Islet of Langerhans (tissue), 1 donor: ENCODE measurements around the gene TMEM175.

Experiments
- FAIRE-seq: peaks from one replicate; lab custom pipeline; 2011; peaks lifted over from hg19 to GRCh38; lab: Jason Lieb, UNC

Gene TMEM175, protein sequence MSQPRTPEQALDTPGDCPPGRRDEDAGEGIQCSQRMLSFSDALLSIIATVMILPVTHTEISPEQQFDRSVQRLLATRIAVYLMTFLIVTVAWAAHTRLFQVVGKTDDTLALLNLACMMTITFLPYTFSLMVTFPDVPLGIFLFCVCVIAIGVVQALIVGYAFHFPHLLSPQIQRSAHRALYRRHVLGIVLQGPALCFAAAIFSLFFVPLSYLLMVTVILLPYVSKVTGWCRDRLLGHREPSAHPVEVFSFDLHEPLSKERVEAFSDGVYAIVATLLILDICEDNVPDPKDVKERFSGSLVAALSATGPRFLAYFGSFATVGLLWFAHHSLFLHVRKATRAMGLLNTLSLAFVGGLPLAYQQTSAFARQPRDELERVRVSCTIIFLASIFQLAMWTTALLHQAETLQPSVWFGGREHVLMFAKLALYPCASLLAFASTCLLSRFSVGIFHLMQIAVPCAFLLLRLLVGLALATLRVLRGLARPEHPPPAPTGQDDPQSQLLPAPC

DNA sequence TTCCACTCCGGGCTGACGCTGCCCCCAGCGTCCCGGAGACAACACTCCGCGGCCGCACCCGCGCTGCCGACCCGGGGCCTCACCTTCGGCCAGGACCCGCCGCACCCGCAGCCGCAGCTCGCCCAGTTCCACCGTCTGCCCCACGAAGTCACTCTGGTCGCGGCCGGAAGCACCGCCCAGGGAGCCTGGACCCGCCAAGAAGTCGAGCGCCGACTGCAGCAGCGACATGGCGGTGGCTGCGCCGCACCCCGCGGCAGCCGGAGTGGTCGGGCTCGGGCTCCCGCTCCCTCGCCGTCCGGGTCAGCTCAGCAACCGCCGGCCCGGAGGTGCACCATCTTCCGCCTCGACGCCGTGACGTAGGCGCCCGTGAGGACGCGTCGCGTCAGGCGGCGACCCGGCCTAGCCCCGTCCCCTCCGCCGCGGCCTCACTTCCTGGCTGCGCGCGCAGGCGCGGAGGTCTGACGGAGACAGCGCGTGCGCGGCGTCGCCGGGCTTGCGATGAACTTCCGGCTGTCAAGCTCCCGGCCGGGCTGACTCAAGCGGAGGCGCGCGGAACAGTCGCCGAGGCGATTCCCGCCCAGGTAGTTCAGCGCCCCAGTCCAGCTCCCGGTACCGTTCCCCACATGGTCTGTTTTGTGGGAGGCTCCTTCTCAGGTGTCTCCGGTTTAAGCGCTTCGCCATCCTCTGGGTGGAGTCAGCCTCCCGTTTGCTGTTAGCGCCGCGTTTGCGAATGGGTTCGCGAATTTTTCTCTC is at the start of gene TMEM175, which contains the start of gene GAK:
TMEM175 (plus strand) TSS at position 501 of the 753 bp plus-strand sequence. CDS start 15,280 bp downstream, outside the sequence.
GAK (minus strand) TSS at position 357 of the 753 bp plus-strand sequence; CDS start at position 228, 129 bp downstream.
- no peak for FAIRE-seq

DNA sequence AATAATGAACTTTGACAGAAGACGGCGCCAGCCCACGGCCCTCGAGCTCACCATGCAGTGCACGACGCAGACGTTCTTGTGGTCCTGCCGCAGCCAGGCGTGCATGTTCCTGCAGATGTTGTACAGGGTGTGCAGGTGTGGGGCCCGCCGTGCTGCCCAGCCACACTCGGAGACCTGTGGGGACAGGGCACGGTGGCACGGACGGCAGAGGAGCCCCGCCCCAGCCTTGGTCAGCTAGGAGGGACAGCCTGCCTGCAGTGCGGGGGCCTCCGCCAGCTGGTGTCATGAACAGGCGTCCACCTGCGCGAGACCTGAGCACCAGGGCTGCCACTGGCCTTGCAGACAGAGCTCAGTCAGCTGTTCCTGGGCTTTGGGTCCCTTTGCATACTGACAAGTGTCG is 49.6 kb upstream of the TMEM175 start:
- FAIRE-seq = no peak

DNA sequence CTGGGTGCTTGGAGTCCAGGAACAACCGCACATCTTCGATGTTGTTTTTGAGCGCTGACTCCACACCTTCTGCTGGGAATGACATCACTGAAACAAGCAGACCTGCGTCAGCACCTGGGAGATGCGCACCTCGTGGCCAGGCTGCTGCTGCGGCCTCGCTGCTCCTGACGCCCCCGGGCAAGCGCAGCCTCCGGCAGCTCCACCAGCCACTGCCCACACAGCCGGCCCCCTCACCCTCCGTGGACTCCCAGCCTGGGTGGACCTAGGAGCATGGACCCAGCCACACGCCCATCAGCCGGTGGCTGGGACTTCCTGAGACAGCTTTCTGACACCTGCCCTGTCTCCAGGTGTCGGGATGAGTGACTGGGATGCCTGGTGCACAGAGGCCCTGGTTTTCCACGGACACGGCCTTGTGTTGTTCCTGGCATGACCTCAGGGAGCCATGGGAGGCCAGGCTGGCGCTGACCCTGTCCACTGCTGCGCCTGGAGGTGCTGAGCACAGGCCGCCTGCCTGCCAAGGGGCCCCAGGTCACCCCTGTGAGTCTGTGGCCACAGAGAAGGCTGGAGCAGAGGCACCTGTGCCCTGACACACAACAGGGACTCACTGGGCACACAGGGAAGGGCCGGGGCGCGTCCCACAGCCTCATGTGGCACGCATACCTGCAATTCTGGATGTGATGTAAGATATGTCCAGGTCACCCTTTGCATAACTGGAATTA is 48.7 kb upstream of the TMEM175 start:
- FAIRE-seq = no peak

DNA sequence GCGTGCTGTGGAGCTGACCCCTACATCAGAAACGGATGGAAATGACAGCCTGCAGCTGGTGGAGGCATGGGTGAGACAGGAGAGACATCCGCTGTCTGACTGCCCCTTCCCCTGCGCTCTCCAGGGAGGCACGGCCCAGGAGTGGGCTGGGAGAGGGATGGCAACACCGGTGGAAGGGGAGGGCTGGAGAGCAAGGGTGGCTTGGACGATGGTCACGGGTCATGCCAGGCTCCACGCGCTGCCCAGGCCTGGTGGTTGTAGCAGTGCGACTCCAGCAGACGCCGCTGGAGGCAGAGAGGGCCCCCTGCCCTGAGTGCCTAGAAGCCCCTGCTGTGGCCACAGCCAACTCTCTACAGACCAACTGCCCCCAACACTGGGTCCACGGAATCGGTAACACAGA is 48.0 kb upstream of the TMEM175 start:
- no peak for FAIRE-seq

DNA sequence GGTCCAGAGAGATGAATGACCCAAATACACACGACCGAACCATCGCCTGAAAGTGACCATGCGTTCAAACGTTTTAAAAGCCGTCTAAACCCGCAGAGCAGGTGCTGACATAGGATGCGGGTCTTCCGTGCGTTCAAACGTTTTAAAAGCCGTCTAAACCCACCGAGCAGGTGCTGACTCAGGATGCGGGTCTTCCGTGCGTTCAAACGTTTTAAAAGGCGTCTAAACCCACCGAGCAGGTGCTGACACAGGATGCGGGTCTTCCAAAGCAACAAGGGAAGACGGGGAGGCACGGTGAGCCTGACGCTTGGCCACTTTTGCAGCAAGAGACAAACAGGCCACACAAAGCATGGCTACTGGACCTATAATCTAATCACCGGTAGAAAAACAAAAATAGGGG is 47.4 kb upstream of the TMEM175 start:
- FAIRE-seq = no peak

DNA sequence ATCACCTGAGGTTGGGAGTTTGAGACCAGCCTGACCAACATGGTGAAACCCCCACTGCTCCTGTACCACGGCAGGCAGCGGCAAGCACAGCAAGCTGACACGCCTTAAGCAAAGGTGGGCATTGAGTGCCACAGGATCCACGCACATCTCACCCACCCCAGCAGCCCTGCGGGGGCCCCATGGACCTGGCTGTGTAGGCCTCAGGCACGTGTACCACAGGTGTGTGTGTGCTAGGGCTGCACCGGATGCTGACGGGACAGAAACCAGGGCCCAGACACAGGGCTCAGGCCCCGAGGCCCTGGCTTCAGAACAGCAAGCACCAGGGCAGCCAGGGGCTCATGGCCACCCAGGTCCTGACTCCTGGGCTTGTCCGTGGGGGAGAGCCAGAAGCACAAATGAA is 46.9 kb upstream of the TMEM175 start:
- FAIRE-seq = no peak

DNA sequence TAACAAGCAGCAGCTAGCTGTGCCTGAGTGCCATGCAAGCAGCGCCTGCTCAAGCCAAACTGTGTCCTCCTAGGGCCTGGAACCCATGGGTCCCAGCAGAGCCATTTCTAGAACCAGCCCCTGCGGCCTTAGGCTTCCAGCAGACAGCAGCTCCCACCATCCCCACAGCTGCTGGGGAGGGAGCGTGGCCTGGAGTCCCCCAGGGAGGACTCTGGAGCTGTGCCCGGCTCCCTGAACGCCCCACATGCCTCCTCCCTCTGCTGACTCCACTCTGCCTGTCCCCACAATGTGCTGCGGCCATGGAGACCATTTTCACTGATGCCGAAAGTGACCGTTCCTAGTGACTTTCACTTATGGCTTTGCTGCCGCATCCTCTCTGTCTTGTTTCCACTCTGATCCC is 46.0 kb upstream of the TMEM175 start:
- no peak for FAIRE-seq

DNA sequence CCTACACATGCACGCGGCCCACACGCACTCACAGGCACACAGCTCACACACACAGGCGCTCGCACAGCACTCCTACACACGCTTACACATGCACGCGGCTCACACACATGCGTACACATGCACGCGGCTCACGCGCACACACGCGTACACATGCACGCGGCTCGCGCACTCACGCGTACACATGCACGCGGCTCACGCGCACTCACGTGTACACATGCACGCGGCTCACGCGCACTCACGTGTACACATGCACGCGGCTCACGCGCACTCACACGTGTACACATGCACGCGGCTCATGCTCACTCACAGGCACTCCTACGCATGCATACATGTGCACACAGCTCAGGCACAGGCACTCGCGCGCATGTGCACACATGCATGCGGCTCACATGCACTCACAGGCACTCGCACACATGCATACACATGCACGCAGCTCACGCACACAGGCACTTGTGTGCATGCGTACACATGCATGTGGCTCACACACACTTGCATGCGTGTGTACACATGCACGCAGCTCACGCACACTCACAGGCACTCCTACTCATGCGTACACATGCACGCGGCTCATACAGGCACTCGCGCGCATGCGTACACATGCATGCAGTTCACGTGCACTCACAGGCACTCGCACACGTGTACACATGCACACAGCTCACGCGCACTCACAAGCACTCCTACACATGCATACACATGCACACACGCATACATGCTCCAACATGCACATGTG is 45.1 kb upstream of the TMEM175 start:
- no peak for FAIRE-seq

DNA sequence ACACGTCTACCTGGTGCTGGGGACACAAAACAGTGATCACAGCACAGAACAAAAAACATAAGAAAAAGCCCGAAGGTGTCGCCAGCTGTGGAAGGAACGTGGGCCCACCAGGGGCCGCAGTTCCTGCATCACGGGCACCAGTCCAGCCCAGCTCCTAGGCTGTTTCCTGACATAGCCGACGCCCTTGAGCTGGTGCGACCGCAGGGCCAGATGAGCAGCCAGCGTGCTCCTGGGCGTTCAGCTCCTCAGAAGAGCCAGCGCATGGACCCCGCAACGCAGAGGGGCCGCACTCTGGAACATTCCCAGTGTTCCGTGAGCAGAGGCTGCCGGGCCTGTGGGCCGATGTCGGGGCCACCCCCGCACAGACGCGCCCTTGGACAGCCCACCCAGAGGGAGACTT is 44.2 kb upstream of the TMEM175 start:
- no peak for FAIRE-seq

DNA sequence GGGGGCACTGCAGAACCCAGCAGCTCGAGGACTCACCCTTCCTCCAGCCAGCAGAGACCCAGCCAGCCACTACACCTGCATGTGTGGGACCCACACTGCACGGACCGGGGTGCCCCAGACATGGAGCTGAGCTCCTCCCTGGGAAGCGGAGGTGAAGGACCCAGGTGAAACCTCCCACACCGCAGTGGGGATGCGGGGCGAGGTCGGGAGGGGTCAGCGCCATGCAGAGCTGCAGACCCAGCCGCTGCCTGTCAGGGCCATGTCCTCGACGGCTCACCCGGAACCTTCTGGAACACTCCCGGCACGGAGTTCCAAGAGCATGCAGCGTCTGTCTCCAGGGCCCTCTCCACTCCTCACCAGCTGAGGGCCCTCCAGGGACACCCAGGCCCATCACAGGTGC is 42.7 kb upstream of the TMEM175 start:
- FAIRE-seq = no peak

DNA sequence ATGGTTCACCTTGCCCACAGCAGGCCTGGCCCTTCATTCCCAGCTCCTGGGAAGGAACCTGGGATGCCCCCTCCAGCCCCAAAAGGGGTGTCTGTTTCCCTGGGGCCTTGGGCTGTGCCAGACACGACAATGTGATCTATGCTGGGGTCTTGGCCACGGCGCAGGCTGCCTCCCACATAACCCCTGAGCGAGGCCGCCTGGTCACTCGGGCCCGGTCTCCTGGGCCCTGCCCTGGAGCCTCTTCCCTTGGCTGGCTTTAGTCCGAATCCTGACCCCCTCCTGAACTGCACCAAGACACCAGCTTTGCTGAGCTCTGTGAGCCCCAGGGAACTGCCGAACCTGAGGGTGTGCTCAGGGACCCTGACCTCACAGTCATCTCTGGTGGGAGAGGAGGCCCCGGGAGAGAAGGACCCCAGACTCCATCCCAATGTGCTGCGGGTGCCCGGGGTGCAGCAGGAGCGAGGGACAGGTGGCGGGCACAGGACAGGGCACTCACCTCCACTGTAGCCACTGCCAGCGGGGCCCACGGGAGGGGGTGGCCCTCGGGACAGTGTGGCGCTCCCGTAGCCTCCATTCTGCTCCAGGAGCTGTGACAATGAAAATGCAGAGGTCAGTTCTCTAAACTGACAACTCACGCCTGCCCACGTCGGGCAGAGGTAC is 42.1 kb upstream of the TMEM175 start:
- no peak for FAIRE-seq

DNA sequence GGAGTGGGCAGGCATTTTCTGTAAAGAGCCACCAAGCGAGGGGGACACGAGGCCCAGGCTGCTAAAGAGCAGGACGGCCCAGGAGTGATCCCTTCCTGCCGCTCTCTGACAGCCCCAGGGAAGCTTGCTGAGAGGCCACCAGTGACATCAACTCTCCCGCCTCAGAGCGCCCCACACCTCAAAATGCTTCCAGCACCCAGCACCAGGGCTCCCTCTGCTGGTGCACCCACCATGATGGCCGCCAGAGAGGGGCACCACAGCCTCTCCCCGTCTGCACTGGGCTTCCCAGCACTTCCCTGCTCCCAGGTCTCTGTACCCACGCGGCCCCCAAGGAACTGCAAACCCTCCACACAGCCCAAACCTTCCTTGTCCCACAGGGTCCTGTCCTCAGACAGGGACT is 40.5 kb upstream of the TMEM175 start:
- FAIRE-seq = no peak

DNA sequence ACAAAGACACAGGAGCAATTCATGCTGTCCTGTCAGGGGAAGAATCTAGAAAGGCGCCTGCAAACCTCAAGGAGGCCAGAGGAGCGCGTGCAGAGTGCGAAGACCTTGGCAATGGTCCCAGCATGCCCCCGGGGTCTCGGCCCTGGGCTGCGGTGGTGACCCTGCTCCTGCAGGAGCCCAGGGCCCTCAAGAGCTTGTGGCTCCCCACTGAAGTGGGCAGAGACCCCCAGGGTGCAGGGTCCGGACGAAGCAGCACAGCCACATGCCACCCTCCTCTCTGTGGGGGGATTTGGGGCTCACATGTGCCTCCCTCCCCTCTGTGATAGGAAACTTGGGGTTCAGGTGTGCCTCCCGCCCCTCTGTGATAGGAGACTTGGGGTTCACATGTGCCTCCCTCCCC is 39.5 kb upstream of the TMEM175 start:
- FAIRE-seq = no peak

DNA sequence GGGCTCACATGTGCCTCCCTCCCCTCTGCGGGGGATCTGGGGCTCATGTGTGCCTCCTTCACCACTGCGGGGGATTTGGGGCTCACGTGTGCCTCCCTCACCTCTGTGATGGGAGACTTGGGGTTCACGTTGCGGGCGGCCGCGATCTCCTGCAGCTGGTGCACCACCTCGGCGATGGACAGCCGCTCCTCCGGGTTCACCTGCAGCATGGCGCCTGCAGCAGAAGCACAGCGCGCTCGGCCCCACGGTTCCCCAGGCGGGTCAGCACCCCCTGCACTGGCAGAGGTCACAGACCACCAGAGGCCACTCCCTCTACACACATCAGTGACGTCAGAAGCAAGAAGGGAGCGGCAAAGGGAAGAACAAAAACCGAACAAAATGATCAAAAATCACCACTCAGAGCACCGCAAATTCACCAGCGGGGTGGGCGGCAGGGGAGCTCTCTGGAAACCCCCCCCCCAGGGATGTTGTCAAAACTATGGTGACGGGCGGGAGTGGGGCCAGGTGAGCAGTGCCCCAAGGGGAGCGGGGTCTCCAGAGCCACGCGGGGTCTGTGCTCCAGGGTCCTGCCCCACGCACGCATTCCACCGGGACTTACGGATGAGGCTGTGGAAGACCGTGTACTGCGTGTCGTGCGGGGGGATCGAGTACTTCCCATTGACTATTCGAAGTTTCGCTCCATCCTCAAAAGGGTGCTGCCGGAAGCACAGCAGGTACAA is 38.8 kb upstream of the TMEM175 start:
- FAIRE-seq = no peak

DNA sequence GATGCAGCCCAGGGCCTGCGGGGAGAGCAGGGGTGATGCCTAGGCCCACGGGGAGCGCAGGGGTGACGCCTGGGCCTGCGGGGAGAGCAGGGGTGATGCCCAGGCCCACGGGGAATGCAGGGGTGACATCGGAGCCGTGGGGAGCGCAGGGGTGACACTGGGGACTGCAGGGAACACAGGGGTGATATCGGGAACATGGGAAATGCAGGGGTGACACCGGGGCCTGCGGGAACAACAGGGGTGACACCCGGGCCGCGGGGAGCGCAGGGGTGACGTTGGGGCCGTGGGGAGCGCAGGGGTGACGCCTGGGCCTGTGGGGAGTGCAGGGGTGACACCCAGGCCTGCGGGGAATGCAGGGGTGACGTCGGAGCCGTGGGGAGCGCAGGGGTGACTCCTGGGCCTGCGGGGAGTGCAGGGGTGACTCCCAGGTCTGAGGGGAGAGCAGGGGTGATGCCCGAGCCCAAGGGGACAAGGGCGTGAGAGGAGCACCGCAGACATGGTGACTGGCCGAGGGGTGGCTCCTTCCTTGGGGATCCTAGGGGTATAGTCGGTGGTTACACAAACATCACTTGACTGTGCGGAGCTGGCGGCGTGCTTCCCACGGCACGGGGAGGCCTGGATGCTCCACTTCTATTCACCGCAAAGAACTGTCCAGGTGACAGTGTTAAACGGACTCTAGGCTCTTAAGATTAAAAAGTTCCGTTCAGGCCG is 38.1 kb upstream of the TMEM175 start:
- FAIRE-seq = no peak

DNA sequence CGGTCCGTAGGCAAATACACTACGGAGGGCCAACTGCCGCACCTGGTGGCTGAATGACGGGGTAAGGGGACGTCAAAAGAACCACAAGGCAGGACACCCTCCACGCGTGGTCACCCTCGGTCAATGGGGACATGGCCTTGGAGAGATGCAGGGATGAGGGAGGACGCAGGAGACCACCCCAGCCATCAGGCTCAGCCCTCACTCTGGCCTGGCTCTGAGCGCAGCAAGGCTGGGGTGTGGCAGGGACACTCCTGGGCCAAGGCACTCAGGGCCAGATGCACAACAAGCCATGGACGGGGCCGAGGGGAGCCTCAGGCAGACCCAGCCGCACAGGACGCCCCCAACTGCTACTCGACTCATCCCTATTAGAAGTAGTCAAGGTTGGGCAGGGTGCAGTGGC is 36.7 kb upstream of the TMEM175 start:
- FAIRE-seq = no peak

DNA sequence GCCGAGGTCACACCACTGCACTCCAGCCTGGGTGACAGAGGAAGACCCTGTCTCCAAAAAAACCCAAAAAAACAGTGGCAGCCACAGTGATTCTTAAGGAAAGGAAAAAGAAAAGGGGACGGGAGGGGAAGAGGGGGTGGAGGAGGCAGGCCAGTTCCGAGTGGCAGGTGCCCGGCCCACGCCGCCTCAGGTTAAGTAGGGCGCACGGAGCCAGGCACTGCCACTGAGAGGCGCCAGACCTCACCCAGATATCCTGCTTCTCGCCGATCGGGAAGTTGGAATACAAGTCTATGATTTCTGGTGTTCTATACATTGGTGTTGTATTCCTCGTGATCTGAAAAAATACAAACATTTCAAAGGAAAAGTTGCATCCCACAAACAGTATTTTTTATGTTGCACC is 36.0 kb upstream of the TMEM175 start:
- no peak for FAIRE-seq

DNA sequence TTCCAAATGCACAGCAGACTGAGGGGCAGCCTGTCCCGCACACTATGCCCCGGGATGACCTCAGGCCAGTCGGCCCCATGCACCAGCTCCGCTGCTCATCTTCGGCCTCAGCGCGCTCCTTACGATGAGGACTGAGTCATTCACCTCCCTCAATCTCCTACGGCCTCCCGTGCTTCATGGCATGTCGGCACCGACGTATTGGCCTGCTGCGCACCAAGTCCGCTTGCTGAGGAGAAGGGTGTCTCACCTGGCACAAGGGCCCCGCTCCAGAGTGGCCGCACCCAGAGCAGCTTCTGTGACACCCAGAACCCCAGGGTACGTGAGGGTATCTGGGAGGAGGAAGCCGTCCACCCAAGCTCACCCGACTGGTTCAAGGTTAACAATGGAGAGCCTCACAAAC is 35.6 kb upstream of the TMEM175 start:
- FAIRE-seq = no peak

DNA sequence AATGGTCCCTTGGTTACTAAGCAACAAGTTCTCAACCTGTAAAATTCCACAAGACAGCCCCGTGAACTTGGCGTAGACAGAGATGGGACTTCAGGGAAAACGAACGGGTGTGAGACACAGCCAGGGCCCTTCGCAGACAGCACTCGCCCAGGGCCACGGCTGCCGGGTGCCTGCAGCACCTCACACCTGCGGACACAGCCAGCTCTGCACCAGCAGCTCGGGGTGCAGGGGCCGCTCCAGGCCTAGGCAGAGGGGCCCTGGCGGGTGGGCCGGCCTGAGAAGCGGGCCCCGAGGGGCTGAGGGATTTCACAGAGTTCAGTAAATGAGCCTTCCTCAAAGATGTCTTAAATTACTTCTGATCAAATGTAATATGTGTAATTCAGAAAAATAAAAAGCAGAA is 34.1 kb upstream of the TMEM175 start:
- no peak for FAIRE-seq

DNA sequence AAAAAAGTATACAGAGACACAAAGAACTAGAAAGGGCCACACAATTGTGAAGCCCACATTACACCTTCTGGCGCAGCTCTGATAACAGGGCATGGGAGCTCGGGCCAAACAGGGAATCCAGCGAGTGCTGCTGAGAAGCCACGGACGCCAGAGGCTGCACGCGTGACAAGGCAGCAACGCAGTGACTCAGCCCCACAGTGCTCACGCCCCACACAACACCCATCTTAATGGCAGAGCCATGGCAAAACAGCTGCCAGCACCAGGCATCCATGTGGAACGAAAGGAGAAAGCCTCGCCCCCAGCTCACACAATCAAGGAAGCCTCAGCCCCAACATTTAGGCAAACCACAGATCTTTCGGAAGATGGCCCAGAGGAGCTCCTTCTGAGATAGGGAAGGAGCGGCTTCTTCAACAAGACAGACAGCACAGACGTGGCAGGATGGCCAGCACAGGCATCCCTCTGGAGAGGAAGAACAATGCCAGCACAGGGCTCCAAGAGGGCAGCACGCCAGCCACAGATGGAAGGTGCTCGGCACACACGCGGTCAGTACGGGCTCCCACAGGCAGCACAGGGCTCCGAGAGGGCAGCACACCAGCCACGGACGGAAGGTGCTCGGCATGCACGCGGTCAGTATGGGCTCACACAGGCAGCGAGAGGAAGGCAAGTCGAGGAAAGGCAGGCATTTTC is 33.2 kb upstream of the TMEM175 start:
- no peak for FAIRE-seq
